Fibroblast of skin of back (primary cell): ENCODE results near the gene GPC5.

ENCODE experiments used
- DNase-seq: peaks from one replicate; pipeline ENCODE4 v3.0.0-alpha.2; 2013

Gene GPC5

GRCh38 chr13:91540158-91540736 lies 141.8 kb downstream of the GPC5 start:
- DNase-seq = no peak

- no peak for DNase-seq
These were observed 146.3 kb downstream of the GPC5 start for GRCh38 chr13:91544723-91545122.

- no peak for DNase-seq
These were observed 148.5 kb downstream of the GPC5 start for GRCh38 chr13:91546900-91547299.

GRCh38 chr13:91553584-91553983 lies 155.2 kb downstream of the GPC5 start:
- DNase-seq = no peak

GRCh38 chr13:91554101-91554500 lies 155.7 kb downstream of the GPC5 start:
- DNase-seq = no peak

- peak; percentile 48 for DNase-seq
These were observed 159.1 kb downstream of the GPC5 start for GRCh38 chr13:91557328-91558090.

- no peak for DNase-seq
These were observed 165.4 kb downstream of the GPC5 start for GRCh38 chr13:91563799-91564198.

- DNase-seq = no peak
These were observed 166.0 kb downstream of the GPC5 start for GRCh38 chr13:91564396-91564795.

GRCh38 chr13:91565296-91565695 lies 166.9 kb downstream of the GPC5 start:
- DNase-seq = no peak

GRCh38 chr13:91567485-91568207 lies 169.2 kb downstream of the GPC5 start:
- no peak for DNase-seq

GRCh38 chr13:91571681-91572080 lies 173.3 kb downstream of the GPC5 start:
- DNase-seq = no peak

GRCh38 chr13:91572439-91572838 lies 174.0 kb downstream of the GPC5 start:
- DNase-seq = peak; percentile 72

- peak; percentile 73 for DNase-seq
These were observed 174.7 kb downstream of the GPC5 start for GRCh38 chr13:91572944-91573598.

GRCh38 chr13:91574766-91575165 lies 176.3 kb downstream of the GPC5 start:
- peak; percentile 65 for DNase-seq

GRCh38 chr13:91576590-91576989 lies 178.2 kb downstream of the GPC5 start:
- DNase-seq = no peak

- no peak for DNase-seq
These were observed 180.9 kb downstream of the GPC5 start for GRCh38 chr13:91579320-91579719.

- DNase-seq = no peak
These were observed 182.3 kb downstream of the GPC5 start for GRCh38 chr13:91580749-91581148.

- DNase-seq = no peak
These were observed 188.2 kb downstream of the GPC5 start for GRCh38 chr13:91586609-91587008.

GRCh38 chr13:91588541-91588940 lies 190.1 kb downstream of the GPC5 start:
- DNase-seq = no peak

GRCh38 chr13:91592056-91593014 lies 193.9 kb downstream of the GPC5 start:
- peak; percentile 73 for DNase-seq

GRCh38 chr13:91593456-91593855 lies 195.0 kb downstream of the GPC5 start:
- no peak for DNase-seq

- peak; percentile 59 for DNase-seq
These were observed 195.6 kb downstream of the GPC5 start for GRCh38 chr13:91594061-91594460.
